ENCODE data around the gene WNT6. TPM values are rescaled to one million over a fixed set of nuclear protein-coding genes. Genes with fewer than 3 reads are reported as not detected.

Gene WNT6
- total RNA-seq: 0.78 TPM

GRCh38 chr2:218859556-218859987 lies at the start of gene WNT6:
Gene WNT6 (plus strand): TSS chr2:218859805. CDS start chr2:218860038, 233 bp downstream.
- DNase-seq (ENCODE audit: low spot score): no peak

- DNase-seq (ENCODE audit: low spot score): no peak
Measured at GRCh38 chr2:218810256-218810655, 49.3 kb upstream of the WNT6 start.

GRCh38 chr2:218811382-218811781 lies 48.2 kb upstream of the WNT6 start:
- DNase-seq (ENCODE audit: low spot score): no peak

GRCh38 chr2:218812096-218812815 lies 47.3 kb upstream of the WNT6 start:
- no peak for DNase-seq (ENCODE audit: low spot score)

GRCh38 chr2:218812861-218813260 lies 46.7 kb upstream of the WNT6 start:
- no peak for DNase-seq (ENCODE audit: low spot score)

GRCh38 chr2:218813771-218814460 lies 45.7 kb upstream of the WNT6 start:
- no peak for DNase-seq (ENCODE audit: low spot score)

- no peak for DNase-seq (ENCODE audit: low spot score)
Measured at GRCh38 chr2:218814540-218815243, 44.9 kb upstream of the WNT6 start.

GRCh38 chr2:218815244-218815637 lies 44.4 kb upstream of the WNT6 start:
- no peak for DNase-seq (ENCODE audit: low spot score)

- DNase-seq (ENCODE audit: low spot score): no peak
Measured at GRCh38 chr2:218815649-218816048, 44.0 kb upstream of the WNT6 start.

- no peak for DNase-seq (ENCODE audit: low spot score)
Measured at GRCh38 chr2:218816561-218817011, 43.0 kb upstream of the WNT6 start.

GRCh38 chr2:218819093-218819492 lies 40.5 kb upstream of the WNT6 start:
- DNase-seq (ENCODE audit: low spot score): no peak

- DNase-seq (ENCODE audit: low spot score): no peak
Measured at GRCh38 chr2:218820746-218821369, 38.7 kb upstream of the WNT6 start.

GRCh38 chr2:218821605-218822211 lies 37.9 kb upstream of the WNT6 start:
- no peak for DNase-seq (ENCODE audit: low spot score)

- no peak for DNase-seq (ENCODE audit: low spot score)
Measured at GRCh38 chr2:218822622-218823021, 37.0 kb upstream of the WNT6 start.

GRCh38 chr2:218823196-218823855 lies 36.3 kb upstream of the WNT6 start:
- DNase-seq (ENCODE audit: low spot score): no peak

- DNase-seq (ENCODE audit: low spot score): no peak
Measured at GRCh38 chr2:218824004-218824403, 35.6 kb upstream of the WNT6 start.

- no peak for DNase-seq (ENCODE audit: low spot score)
Measured at GRCh38 chr2:218826791-218827190, 32.8 kb upstream of the WNT6 start.

- DNase-seq (ENCODE audit: low spot score): no peak
Measured at GRCh38 chr2:218827701-218828476, 31.7 kb upstream of the WNT6 start.

- no peak for DNase-seq (ENCODE audit: low spot score)
Measured at GRCh38 chr2:218828477-218828778, 31.2 kb upstream of the WNT6 start.

- no peak for DNase-seq (ENCODE audit: low spot score)
Measured at GRCh38 chr2:218829868-218830451, 29.6 kb upstream of the WNT6 start.

Measured in ureter (tissue), 1 donor.